DMS79 treated with DMSO at 0.1 percent for 48 hours (cell line): Measurements from ENCODE around the gene PFKFB3.
"Not testable (repeated sequence)": the region's sequence is repeated elsewhere in the genome, so short reads cannot be mapped to it uniquely, and the experiment has no call there.

Experiments used
- DNase-seq: peaks from one replicate; lab custom pipeline; 2025; lab: John Stamatoyannopoulos, UW

PFKFB3 gene

DNA sequence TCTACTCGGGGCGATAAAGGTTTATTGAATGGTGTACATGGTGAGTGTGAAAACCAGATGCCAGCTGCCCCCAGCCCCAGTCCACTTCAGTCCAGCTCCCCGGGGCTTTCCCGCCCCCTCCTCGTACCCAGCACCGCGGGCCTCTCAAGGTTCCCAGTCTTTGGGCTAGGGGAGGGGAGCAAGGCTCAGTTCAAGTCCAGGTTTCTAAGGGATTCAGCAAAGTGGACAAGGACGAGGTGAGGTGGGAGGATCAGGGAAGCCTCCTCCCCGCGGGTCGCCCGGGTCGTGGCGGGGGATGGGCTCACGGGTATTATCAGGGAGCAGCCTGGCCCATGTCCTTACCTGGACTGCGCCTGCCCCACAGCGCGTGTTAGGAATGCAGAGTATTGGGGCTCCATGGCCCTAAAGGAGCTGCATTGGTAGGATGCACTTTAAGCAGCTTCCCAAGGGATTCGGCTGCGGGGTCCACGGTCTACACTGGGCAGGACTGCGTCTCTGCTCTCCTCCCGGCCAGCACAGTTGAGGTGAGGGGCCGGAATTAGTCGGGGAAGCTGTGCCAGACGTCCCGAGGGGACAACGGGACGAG lies 541 bp upstream of the PFKFB3 start:
- DNase-seq, result no peak

DNA sequence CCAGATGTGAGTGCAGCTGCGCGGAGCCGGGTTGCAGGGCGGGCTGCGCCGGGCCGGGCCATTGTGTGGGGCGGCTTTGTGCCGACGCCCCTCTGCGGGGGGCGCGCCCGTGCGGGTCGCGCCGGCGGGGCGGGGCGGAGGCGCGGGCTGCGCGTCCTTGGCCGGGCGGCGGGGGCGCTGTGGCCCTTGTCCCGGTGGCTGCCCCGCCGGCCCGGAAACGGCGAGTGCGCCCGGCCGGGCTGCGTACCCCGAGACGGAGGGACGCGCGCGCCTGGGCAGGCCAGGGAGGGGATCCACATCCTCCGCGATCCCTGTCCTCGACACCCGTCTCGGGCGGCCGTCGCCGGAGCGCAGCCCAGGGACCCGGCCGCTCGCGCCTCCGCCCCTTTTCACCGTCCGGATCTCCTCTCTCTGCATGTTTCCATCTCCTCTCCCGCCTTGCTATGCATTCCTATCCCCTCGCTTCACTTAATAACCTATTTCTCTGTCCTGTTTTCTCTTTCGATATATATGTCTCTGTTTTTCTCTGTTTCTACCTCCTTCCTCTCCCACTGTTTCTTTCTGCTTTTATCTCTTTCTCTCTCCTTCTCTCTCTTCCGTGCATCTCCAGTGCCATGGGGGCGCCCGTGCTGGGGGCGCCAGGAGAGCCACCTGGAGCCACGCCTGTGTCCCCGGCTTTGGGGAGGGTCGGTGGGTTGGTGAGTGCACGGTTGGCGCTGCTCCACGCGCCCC lies 765 bp downstream of the PFKFB3 start:
- DNase-seq, result no peak

DNA sequence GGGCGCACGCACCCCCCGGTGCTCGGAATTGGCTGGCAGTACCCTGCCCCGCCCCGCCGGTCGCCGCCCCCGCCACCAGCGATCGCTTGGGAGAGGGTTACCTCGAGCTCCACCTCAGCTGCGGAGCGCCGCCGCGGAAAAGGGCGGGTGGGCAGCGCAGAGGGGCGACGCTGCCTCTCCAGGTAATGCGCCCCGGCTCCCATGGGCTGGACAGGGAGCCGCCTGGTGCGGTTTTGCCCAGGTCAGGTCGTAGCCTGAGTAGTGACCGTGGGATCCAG lies 1.3 kb downstream of the PFKFB3 start:
- DNase-seq, result no peak

DNA sequence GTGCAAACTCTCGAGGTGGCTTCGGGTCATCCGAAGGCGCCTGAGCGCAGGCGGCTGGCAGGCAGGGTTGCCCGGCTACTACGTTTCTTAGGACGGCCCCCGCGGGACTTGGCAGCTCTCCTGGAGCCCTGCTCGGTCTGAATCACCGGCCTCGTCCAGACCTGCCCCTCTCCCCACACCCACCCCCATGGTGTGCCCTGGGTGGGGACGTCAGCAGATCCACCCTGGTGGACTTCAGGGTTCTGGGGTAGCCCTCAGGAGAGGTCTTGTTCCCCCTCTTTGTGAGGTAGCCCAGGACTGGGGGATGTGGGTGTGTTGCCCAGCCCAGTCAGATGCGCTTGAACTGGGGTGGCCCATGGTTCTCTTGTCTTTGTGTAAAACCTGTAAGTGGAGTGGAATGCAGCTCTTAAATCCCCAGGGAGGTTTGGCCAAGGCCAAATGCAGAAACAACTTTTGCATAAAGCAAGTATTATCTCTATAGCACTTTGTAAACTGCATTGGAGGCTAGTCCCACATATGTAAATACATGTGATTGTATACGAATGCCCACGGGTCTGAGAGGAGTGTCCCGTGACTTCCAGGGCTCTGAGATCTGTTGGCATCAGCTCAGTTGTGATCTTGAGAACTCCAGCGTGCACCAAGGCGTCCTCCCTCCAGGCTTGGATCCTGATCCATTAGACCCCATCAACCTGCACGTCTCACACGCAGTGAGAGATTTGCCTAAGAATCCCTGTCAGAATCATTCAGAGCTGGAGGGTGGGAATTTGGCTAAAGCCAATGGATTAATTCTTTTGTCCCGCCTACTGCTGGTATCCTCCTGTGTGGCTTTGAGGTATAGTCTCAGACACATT lies 1.8 kb downstream of the PFKFB3 start:
- no peak for DNase-seq

DNA sequence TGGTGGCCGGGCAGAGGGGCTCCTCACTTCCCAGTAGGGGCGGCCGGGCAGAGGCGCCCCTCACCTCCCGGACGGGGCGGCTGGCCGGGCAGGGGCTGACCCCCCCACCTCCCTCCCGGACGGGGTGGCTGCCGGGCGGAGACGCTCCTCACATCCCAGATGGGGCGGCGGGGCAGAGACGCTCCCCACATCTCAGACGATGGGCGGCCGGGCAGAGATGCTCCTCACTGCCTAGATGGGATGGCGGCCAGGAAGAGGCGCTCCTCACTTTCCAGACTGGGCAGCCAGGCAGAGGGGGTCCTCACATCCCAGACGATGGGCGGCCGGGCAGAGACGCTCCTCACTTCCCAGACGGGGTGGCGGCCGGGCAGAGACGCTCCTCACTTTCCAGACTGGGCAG lies 3.8 kb downstream of the PFKFB3 start:
- not testable (repeated sequence) for DNase-seq

- no peak for DNase-seq
Measured at GRCh38 chr10:6207658-6208057, 4.9 kb downstream of the PFKFB3 start.

DNA sequence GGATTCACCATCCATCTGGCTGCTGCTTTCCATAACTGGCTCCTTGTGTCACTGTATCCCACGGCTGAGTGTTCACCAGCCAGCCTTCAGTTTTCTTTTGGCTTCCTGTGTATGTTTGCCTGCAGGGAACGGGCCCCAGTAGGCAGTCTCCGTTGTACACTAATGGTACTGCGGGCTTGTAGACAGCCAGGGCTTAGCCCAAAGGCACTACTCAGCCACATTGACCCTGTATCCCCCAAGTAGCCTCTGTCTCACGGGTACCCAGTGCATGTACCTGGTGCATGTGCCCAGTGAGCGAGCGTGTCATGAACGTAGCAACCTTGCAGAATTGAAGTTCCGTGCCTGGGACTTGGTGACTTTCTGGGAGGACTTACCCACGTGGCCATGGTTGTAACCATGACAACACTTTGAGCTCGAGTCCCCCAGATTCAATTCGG lies 6.1 kb downstream of the PFKFB3 start:
- no peak for DNase-seq

GRCh38 chr10:6211341-6211670 lies 8.6 kb downstream of the PFKFB3 start:
- no peak for DNase-seq

DNA sequence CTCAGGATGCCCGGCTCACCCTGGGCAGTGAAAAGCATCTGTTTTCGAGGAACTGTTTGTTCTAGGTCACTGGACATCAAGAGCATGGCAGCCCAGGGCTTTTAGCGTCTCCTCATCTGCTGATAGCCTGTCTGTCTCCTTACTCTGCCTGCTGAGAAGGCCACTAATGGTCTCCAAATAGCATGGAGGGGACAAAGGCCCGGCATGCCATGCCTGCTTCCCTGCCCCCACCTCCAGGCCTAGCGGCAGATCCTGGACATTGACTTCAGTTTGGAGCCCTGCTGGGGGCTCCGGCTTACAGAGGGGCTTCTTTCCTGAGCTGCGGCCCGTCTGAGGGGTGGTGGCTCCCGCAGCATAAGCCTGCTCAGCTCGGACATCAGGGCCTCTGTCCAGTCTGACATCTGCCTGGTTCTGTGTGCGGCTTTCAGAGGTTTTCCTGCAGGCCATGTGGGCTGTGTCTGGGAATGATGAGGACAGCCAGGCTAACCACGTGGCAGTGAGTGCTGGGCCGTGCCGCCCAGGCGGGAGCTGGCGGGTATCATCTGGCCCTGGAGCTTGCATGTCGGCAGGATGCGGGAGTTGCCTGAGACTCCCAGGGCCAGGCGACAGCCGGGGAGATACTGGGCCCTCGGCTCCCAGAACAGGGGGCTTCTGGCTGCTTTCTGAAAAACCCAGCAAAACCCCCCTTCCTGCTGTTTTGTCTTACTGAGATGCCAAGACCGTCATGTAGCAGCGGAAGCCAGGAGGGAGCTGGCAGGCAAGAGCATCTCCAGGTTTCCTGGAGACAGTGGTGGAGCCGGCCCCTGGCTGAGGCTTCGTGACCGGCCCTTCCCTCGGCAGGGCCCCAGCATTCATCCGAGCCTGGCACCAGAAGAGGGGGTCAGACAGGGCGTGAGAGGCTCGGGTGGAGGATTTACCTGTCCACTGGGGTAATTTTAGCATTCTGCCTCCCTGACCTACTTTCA lies 9.2 kb downstream of the PFKFB3 start:
- DNase-seq, result no peak

DNA sequence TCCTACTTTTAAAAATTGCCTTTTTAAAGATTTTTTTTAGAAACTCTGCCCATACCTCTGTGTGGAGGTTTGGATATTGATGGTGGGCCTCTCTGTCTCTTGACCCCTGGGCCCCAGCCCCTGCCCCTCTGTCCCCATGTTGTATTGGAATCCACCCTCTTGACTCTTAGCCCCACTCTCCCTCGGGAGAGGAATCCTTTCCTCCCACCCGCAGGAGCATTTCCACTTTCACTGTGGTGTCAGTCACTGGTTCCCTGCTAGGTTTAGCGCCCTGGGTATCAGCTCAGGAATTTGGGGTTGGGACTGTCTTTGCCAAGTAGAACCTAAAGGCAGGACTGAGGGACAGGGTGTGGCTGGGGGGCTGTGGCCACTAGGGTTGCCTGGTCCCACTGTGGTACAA lies 10.1 kb downstream of the PFKFB3 start:
- DNase-seq, result no peak

GRCh38 chr10:6213257-6213905 lies 10.6 kb downstream of the PFKFB3 start:
- DNase-seq, result no peak

GRCh38 chr10:6213908-6214307 lies 11.2 kb downstream of the PFKFB3 start:
- no peak for DNase-seq

DNA sequence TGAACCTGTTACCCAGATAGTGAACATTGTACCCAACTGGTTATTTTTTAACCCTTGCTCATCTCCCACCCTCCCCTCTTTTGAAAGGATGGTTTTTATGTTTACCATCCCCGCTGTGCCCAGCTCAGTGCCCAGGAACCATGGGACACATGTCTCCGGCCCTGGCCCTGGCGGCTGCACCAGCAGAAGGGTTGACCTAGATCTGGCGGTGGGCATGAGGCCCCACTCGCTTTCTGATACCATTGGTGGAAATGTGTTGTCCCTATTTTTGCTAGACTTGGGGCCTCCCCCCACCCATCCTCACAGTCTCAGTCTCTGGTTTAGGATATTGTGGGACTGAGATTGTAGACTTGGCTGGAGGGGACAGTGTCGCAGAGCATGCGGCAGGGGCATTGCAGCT lies 11.9 kb downstream of the PFKFB3 start:
- DNase-seq, result no peak

DNA sequence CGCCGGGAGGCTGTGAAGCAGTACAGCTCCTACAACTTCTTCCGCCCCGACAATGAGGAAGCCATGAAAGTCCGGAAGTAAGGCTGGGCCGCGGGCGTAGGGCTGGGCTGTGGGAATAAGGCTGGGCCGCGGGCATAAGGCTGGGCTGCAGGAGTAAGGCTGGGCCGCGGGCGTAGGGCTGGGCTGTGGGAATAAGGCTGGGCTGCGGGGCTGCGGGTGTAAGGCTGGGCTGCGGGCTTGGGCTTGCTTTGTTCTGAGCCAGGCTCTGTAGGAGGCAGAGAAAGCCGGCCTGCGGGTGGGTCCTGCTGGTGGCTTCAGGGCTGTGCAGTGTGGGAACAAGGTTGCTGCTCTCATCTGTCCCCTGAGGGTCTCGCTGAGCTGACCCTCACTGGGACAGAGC lies 12.5 kb downstream of the PFKFB3 start:
- no peak for DNase-seq

DNA sequence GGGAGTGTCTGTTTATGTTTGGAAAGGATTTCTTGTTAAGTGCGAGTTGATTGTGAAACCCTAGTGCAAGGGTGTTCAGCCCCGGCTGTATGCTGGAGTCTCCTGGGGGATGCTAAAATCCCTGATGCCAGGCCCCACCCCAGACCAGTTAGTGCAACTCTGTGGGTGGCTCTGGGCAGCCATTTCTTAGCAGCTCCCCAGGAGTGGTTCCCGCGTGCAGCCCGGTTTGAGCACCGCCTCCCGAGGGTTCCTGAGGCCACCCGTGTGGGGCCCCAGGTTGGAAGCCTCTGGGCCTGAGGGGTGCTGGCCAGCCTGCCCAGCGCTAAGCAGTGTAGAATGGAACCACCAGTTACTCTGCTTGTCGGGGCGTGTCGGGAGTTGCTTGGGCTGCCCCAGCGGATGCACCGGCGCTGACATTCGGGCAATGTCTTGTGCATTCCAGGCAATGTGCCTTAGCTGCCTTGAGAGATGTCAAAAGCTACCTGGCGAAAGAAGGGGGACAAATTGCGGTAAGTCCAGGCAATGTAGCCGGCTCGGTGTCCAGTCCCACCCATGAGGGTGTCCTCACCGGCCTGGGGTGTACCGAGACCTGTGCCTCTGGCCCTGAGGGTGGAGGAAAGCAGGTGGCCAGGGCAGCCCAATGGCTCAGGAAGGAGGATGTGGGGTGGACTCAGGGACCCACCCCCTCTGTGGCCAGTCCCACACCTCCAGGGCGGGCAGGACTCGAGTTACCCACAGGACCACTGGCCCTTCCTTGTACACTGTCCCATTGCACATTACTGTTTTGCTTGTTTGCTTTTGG lies 13.2 kb downstream of the PFKFB3 start:
- DNase-seq, result no peak

- DNase-seq, result no peak
Measured at GRCh38 chr10:6216916-6217315, 14.2 kb downstream of the PFKFB3 start.

DNA sequence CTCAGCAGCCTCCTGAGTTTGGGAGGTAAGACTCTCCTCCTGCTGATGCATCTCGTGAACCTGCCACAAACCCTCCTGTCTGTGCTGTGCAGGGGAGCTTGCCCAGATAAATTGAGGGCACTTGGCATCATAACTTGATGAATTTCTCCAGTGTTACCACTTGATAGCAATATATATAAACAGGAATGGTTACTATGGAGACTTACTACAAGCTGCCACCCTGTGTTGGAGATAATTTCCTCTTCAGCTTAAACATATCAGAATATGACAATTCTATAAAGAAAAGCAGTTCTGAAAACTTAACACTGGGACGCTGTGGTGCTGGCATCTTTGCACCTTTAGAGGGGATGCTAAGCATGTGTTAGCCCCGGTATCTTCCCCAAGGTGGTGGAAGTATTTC lies 14.9 kb downstream of the PFKFB3 start:
- no peak for DNase-seq

GRCh38 chr10:6218692-6219493 lies 16.2 kb downstream of the PFKFB3 start:
- no peak for DNase-seq

DNA sequence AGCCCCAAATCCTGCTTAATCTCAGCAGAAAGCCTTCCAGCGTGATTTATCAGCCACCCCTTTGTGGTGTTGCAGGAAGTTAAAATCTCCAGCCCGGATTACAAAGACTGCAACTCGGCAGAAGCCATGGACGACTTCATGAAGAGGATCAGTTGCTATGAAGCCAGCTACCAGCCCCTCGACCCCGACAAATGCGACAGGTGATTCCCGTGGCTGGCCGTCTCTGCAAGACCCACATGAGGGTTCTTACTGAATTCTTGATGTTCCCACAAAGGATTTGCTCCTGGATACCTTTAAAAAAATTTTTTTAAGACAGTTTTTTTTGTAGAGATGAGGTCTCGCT lies 16.7 kb downstream of the PFKFB3 start:
- no peak for DNase-seq
